SK-N-DZ (cell line): ENCODE results near the gene MAP3K15.
A peak's percentile ranks its signal among the peaks of the same experiment; 100 is the strongest.
"Not testable (repeated sequence)": the region's sequence is repeated elsewhere in the genome, so short reads cannot be mapped to it uniquely, and the experiment has no call there.

Source experiments
- DNase-seq: peaks from one replicate; pipeline ENCODE4 v3.0.0-alpha.2; 2015; ENCODE audit warnings: low spot score

MAP3K15 gene

GRCh38 chrX:19535476-19535875 lies 20.2 kb upstream of the MAP3K15 start:
- DNase-seq: no peak

GRCh38 chrX:19532709-19533108 lies 17.4 kb upstream of the MAP3K15 start:
- no peak for DNase-seq

DNA sequence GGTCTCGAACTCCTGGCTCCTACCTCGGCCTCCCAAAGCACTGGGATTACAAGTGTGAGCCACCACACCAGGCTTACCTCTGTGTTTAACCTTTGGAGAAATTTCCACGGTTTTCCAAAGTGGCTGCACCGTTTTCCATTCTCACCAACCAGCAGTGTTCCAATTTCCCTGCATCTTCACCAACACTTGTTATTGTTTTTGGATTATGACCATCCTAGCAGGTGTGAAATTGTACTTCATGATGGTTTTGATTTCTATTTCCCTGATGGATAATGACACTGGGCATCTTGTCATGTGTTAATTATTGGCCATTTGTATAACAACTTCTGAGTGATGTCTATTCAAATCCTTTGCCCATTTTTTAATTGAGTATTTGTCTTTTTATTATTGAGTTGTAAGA lies 2.7 kb upstream of the MAP3K15 start:
- no peak for DNase-seq

GRCh38 chrX:19515615-19516105 lies 352 bp upstream of the MAP3K15 start:
- DNase-seq: no peak

GRCh38 chrX:19513383-19513782 lies 1.9 kb downstream of the MAP3K15 start:
- no peak for DNase-seq

DNA sequence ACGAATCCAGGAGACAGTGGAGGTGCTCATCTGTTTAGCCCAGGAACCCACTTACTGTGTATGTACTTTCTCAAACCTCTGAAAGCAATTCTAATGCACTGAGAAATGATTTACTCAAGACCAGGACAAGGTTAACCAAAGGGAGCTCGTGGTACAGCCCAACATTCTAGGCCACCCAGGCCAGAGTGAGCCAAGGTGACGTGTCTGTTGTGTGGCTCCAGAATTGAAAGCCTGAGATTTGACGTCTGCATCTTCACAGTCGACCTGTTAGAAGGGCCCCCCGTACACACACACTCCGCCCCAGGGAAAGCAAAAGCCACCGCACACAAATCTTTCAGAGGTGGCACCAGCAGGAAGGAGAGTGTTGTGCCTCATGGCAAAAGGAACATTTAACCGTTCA lies 2.3 kb downstream of the MAP3K15 start:
- DNase-seq: no peak

GRCh38 chrX:19512359-19512758 lies 2.9 kb downstream of the MAP3K15 start:
- DNase-seq: no peak

DNA sequence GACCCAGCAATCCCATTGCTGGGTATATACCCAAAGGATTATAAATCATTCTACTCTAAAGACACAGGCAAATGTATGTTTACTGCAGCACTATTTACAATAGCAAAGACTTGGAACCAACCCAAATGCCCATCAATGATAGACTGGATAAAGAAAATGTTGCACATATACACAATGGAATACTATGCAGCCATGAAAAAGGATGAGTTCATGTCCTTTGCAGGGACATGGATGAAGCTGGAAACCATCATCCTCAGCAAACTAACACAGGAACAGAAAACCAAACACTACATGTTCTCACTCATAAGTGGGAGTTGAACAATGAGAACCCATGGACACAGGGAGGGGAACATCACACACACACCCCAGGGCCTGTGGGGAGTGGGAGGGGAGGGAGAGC lies 3.5 kb downstream of the MAP3K15 start:
- DNase-seq: not testable (repeated sequence)

- no peak for DNase-seq
These were observed 18.6 kb downstream of the MAP3K15 start for GRCh38 chrX:19496711-19497110.

GRCh38 chrX:19487520-19488200 lies 27.6 kb downstream of the MAP3K15 start:
- DNase-seq: no peak

GRCh38 chrX:19479458-19479857 lies 35.9 kb downstream of the MAP3K15 start:
- no peak for DNase-seq

GRCh38 chrX:19468383-19468782 lies 46.9 kb downstream of the MAP3K15 start:
- not testable (repeated sequence) for DNase-seq

- no peak for DNase-seq
These were observed 52.4 kb downstream of the MAP3K15 start for GRCh38 chrX:19462879-19463278.

- no peak for DNase-seq
These were observed 53.1 kb downstream of the MAP3K15 start for GRCh38 chrX:19462231-19462630.

- no peak for DNase-seq
These were observed 57.6 kb downstream of the MAP3K15 start for GRCh38 chrX:19457662-19458061.

DNA sequence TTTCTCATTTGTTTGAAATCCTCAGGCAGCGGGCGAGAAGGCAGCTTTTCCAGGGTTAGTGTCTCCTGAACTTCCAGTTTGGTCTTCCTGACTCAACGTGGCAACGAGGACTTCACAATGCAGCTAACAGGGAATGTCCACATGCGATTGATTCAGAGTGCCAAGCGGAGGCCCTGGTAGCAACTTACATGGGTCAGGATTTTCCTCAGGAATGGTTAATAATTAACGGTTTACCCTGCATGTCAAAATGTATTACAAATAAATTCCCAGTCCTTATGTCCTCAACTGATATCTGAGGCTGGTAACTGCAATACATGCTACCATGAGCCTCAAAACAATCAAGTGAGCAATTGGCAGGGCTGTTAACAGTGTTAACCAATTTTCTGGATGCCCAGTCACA lies 67.2 kb downstream of the MAP3K15 start:
- no peak for DNase-seq

DNA sequence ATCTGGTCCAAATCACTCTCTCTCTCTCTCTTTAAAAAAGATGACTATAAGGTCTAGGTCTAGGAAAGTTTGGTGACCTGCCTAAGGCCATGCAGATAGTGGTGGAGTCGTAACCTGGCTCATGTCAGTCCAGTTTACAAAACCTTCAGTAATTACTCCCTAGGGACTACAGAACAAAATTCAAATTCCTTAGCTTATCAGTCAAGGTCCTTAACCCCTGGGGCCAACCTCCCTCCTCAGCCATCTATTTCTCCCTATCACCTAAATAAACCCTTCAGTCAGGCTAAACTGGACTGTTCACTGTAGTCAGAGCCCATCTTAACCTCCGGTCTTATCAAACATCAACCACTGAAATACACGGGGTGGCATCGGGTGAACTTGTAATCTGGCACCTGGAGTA lies 68.9 kb downstream of the MAP3K15 start:
- no peak for DNase-seq

GRCh38 chrX:19445772-19446171 lies 69.5 kb downstream of the MAP3K15 start:
- DNase-seq: not testable (repeated sequence)

- peak; percentile 2 for DNase-seq
These were observed 71.3 kb downstream of the MAP3K15 start for GRCh38 chrX:19443869-19444526.

DNA sequence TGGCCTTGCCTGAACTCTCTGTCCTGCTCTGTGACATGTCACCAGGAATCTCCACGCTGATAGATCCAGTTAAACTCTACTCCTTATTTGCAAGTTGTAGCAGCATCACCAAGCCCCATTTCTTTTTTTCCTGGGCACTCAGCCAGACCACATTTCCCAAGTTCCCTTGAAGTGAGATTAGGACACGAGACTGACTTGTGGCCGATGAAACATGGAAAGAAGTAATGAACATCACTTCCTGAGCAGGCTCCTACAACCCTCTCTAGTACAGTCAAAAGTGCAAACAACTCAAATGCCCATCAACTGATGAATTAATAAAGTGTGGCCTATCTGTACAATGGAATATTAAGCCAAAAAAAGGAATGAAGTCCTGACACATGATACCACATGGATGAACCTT lies 74.6 kb downstream of the MAP3K15 start:
- no peak for DNase-seq

DNA sequence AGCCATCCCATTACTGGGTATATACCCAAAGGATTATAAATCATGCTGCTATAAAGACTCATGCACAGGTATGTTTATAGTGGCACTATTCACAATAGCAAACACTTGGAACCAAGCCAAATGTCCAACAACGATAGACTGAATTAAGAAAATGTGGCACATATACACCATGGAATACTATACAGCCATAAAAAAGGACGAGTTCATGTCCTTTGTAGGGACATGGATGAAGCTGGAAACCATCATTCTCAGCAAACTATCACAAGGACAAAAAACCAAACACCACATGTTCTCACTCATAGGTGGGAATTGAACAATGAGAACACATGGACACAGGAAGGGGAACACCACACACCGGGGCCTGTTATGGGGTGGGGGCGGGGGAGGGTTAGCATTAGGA lies 92.6 kb downstream of the MAP3K15 start:
- not testable (repeated sequence) for DNase-seq

DNA sequence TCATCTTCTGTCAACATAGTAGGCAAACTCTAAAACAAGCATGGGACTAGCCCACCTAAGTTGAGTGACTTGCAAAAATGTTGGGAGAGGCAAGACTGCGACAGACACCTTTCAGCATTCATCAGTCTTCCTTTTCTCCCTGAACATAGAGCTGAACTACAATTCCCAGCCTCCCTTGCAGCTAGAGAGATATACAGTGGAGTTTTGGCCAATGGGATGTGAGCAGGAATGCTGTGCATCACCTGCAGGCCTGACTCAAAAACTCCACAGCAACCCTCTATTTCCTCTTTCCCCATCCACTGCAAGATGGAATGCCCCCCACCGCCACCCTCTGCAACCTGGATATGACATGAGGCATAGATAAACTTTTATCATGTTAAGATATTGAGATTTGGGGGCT lies 105.0 kb downstream of the MAP3K15 start:
- DNase-seq: no peak

GRCh38 chrX:19403696-19404095 lies 111.6 kb downstream of the MAP3K15 start:
- DNase-seq: no peak
